ENCODE results near the gene DHX38. TPM values are rescaled to one million over a fixed set of nuclear protein-coding genes. Genes with fewer than 3 reads are reported as not detected.

Gene DHX38
- total and polyA plus RNA-seq, 2 of the 13 experiments (the other 11 are each of a cell fraction or from before 2014, with no cell fraction given) = 54.4 to 85.9 TPM

GRCh38 chr16:72072514-72073342, 20.9 kb upstream of the DHX38 start (continued):
- no peak for TF ChIP-seq ZNF773 (CRISPR knock-in tag; IDR thresholded peaks at IDR 0.05; ENCODE audit: borderline replicate concordance)
- no peak for TF ChIP-seq RELA (CRISPR knock-in tag; IDR thresholded peaks at IDR 0.05)
- TF ChIP-seq ERF (CRISPR knock-in tag; IDR thresholded peaks at IDR 0.05) = peak; percentile 42; the same call in 1 of the 2 replicates
- peak; percentile 80 for TF ChIP-seq YEATS4 (CRISPR knock-in tag; IDR thresholded peaks at IDR 0.05; ENCODE audit: borderline replicate concordance)
- TF ChIP-seq ZNF879 (CRISPR knock-in tag; IDR thresholded peaks at IDR 0.05) = no peak
- TF ChIP-seq ATF6 (CRISPR knock-in tag; conservative IDR thresholded peaks at IDR 0.05) = no peak
- TF ChIP-seq ATF3 (CRISPR knock-in tag; IDR thresholded peaks at IDR 0.05) = no peak
- TF ChIP-seq ZNF615 (CRISPR knock-in tag; IDR thresholded peaks at IDR 0.05; ENCODE audit: borderline replicate concordance) = no peak
- TF ChIP-seq SMAD3 (CRISPR knock-in tag; IDR thresholded peaks at IDR 0.05) = peak; percentile 76; the same call in 1 of the 2 replicates
- TF ChIP-seq CHD4 (IDR thresholded peaks at IDR 0.05; ENCODE audit: borderline replicate concordance, low read length) = peak; percentile 45; the same call in 1 of the 2 replicates
- no peak for TF ChIP-seq CBX1 (IDR thresholded peaks at IDR 0.05; ENCODE audit: low read depth)
- no peak for TF ChIP-seq ZNF839 (CRISPR knock-in tag; IDR thresholded peaks at IDR 0.05; ENCODE audit: borderline replicate concordance)
- TF ChIP-seq HNF4G (IDR thresholded peaks at IDR 0.05; ENCODE audit: borderline replicate concordance, low read depth, low read length) = peak; percentile 53; the same call in 1 of the 2 replicates
- TF ChIP-seq HNF4G (CRISPR knock-in tag; IDR thresholded peaks at IDR 0.05; ENCODE audit: borderline replicate concordance, low read depth) = no peak
- TF ChIP-seq RNF2 (conservative IDR thresholded peaks at IDR 0.05; ENCODE audit: low read depth) = no peak
- TF ChIP-seq ZNF3 (CRISPR knock-in tag; IDR thresholded peaks at IDR 0.05) = no peak
- no peak for TF ChIP-seq RFX3 (CRISPR knock-in tag; IDR thresholded peaks at IDR 0.05)
- TF ChIP-seq ZNF296 (CRISPR knock-in tag; conservative IDR thresholded peaks at IDR 0.05) = no peak
- no peak for TF ChIP-seq ZFP36L1 (CRISPR knock-in tag; IDR thresholded peaks at IDR 0.05)
- no peak for TF ChIP-seq ATF7-NPFF (CRISPR knock-in tag; IDR thresholded peaks at IDR 0.05; ENCODE audit: low read depth)
- no peak for TF ChIP-seq SP5 (CRISPR knock-in tag; IDR thresholded peaks at IDR 0.05; ENCODE audit: borderline replicate concordance, low read depth)
- 0 out of 2 replicates have a peak, but pooled peaks have one; percentile 45 for TF ChIP-seq ARNT2 (CRISPR knock-in tag; IDR thresholded peaks at IDR 0.05; ENCODE audit: low read depth)
- 0 out of 2 replicates have a peak, but pooled peaks have one; percentile 20 for TF ChIP-seq SIN3A (IDR thresholded peaks at IDR 0.05; ENCODE audit: borderline replicate concordance, low read depth, low read length)
- TF ChIP-seq ZBTB39 (CRISPR knock-in tag; IDR thresholded peaks at IDR 0.05) = no peak
- peak; percentile 48; the same call in 1 of the 2 replicates for TF ChIP-seq GMEB1 (CRISPR knock-in tag; IDR thresholded peaks at IDR 0.05; ENCODE audit: borderline replicate concordance)
